B cell (primary cell): ENCODE measurements around the gene PHC2. TPM values are rescaled to one million over a fixed set of nuclear protein-coding genes. Genes with fewer than 3 reads are reported as not detected.

Experiments
- ATAC-seq: fragments of 200-7000 bp; cut with Tn5 transposase; one replicate; pipeline ENCODE4 v1.10.0; 2021; ENCODE audit warnings: low read depth, mild to moderate bottlenecking, moderate number of reproducible peaks, moderate library complexity
- CTCF ChIA-PET: fragments of 350-600 bp; sonication (Branson Sonifier 250); formaldehyde crosslinking; loops from one replicate; lab custom pipeline; 2021; ENCODE audit warnings: antibody characterized with exemption, inconsistent platforms; lab: Charles Lee
- POLR2A ChIA-PET: fragments of 350-600 bp; sonication (Branson Sonifier 250); formaldehyde crosslinking; loops from one replicate; lab custom pipeline; 2021; ENCODE audit warnings: antibody characterized with exemption; lab: Charles Lee
- DNase-seq: peaks from one replicate; pipeline ENCODE4 v3.0.0; 2013
- H2AFZ ChIP-seq: 2 replicates; pipeline ENCODE4 v1.6.1; 2012; ENCODE audit warnings: mild to moderate bottlenecking, low read depth, low read length; ENCODE audit not compliant: insufficient read depth, poor library complexity, severe bottlenecking
- H3K27ac ChIP-seq, 2 donors: 1 replicate in 1 of 2; 2 replicates in 1 of 2; pipeline ENCODE4 v1.5.1; 2012 to 2013; ENCODE audit warnings: low read length in 2 of 2, mild to moderate bottlenecking in 2 of 2, moderate library complexity in 1 of 2
- H3K27me3 ChIP-seq, 4 experiments: fragments of 200-600 bp in 1 of 4; sonication (generic) in 1 of 4; replicated peaks in 1 of 4; 1 replicate in 2 of 4; 2 replicates in 2 of 4; pipeline versions ENCODE4 v1.6.1 to v1.7.0; 2013 to 2016; ENCODE audit warnings: low read length in 3 of 4, mild to moderate bottlenecking in 2 of 4, mixed read lengths in 1 of 4, moderate library complexity in 1 of 4; ENCODE audit not compliant: insufficient read depth in 4 of 4, control insufficient read depth in 3 of 4; ENCODE audit errors: control extremely low read depth in 1 of 4
- H3K36me3 ChIP-seq, 2 experiments: replicated peaks in 1 of 2; 1 replicate in 1 of 2; 2 replicates in 1 of 2; pipeline versions ENCODE4 v1.6.1 to v1.7.1; 2013; ENCODE audit warnings: low read length in 1 of 2; ENCODE audit not compliant: insufficient read depth in 2 of 2, control insufficient read depth in 1 of 2; ENCODE audit errors: control extremely low read depth in 1 of 2, extremely low read depth in 1 of 2
- H3K4me1 ChIP-seq, 2 donors: fragments of 200-600 bp in 1 of 2; sonication (generic) in 1 of 2; 1 replicate in 1 of 2; 2 replicates in 1 of 2; pipeline versions ENCODE4 v1.5.1 to v1.6.1; 2013 to 2017; ENCODE audit warnings: low read length in 2 of 2; ENCODE audit not compliant: control insufficient read depth in 2 of 2, insufficient read depth in 2 of 2
- H3K4me2 ChIP-seq: replicated peaks from 2 replicates; pipeline ENCODE3; 2012; ENCODE audit warnings: mild to moderate bottlenecking, low read depth, low read length; ENCODE audit not compliant: poor library complexity, severe bottlenecking
- H3K4me3 ChIP-seq, 5 experiments: fragments of 200-600 bp in 1 of 5; sonication (generic) in 1 of 5; 1 replicate in 3 of 5; 2 replicates in 2 of 5; pipeline versions ENCODE4 v1.5.1 to v1.7.0; 2011 to 2016; ENCODE audit warnings: low read length in 4 of 5, mild to moderate bottlenecking in 4 of 5, low read depth in 2 of 5, control low read depth in 1 of 5, moderate library complexity in 1 of 5; ENCODE audit not compliant: insufficient read depth in 1 of 5; ENCODE audit errors: control extremely low read depth in 1 of 5, extremely low read depth in 1 of 5
- H3K79me2 ChIP-seq: fragments of 200-600 bp; sonication (generic); one replicate; pipeline ENCODE4 v1.6.0; 2016; ENCODE audit warnings: low read length; ENCODE audit not compliant: control insufficient read depth, insufficient read depth
- H3K9ac ChIP-seq: fragments of 200-600 bp; sonication (generic); 2 replicates; pipeline ENCODE4 v1.6.1; 2017; ENCODE audit warnings: mild to moderate bottlenecking, low read length, moderate library complexity
- H3K9me3 ChIP-seq, 3 donors: one replicate each; pipeline versions ENCODE4 v1.6.1 to v1.7.1; 2013; ENCODE audit warnings: low read length in 2 of 3; ENCODE audit not compliant: control insufficient read depth in 2 of 3, insufficient read depth in 1 of 3; ENCODE audit errors: control extremely low read depth in 1 of 3
- H4K20me1 ChIP-seq: 2 replicates; pipeline ENCODE4 v1.6.0; 2012; ENCODE audit warnings: mild to moderate bottlenecking, low read length; ENCODE audit not compliant: insufficient read depth, control insufficient read depth, poor library complexity, severe bottlenecking
- H3K27ac Mint-ChIP-seq: one replicate; pipeline ENCODE4 v1.8.0; 2021; ENCODE audit warnings: mixed read lengths
- H3K27me3 Mint-ChIP-seq: one replicate; pipeline ENCODE4 v1.8.0; 2021; ENCODE audit warnings: mixed read lengths
- H3K4me1 Mint-ChIP-seq: one replicate; pipeline ENCODE4 v1.8.0; 2021; ENCODE audit warnings: mixed read lengths
- H3K4me3 Mint-ChIP-seq: one replicate; pipeline ENCODE4 v1.8.0; 2021; ENCODE audit warnings: mixed read lengths
- H3K9me3 Mint-ChIP-seq: one replicate; pipeline ENCODE4 v1.8.0; 2022; ENCODE audit warnings: mixed read lengths; ENCODE audit not compliant: insufficient read depth
- CTCF ChIP-seq: fragments of 200-600 bp; IDR thresholded peaks from one replicate; pipeline ENCODE4 v1.8.0; 2022; ENCODE audit warnings: antibody characterized with exemption, mild to moderate bottlenecking
- EZH2 ChIP-seq: IDR thresholded peaks from 2 replicates; pipeline ENCODE4 v1.6.1; 2012; ENCODE audit warnings: borderline replicate concordance, low read depth, mild to moderate bottlenecking, moderate library complexity, low read length; ENCODE audit not compliant: insufficient read depth, poor library complexity, severe bottlenecking
- WGBS: methylation state at CpG from one replicate; pipeline ENCODE4 v1.1.5; 2013; ENCODE audit warnings: missing lambda C conversion rate; ENCODE audit not compliant: insufficient coverage; 5-methylcytosine and 5-hydroxymethylcytosine counted together
- intact Hi-C: fragments of 100-400 bp; cut with micrococcal nuclease; formaldehyde crosslinking; loops from one replicate; pipeline ENCODE4 v1.10.0; 2022
- polyA plus RNA-seq: library from polyadenylated mRNA; depleted of rRNA; stranded (reverse); fragments of >200 nt; gene quantifications from 2 replicates; pipeline ENCODE4 v1.2.3, GENCODE V29; 2012
- total RNA-seq, 2 donors: library from RNA; stranded (reverse); fragments of 120-200 nt in 1 of 2; gene quantifications; 1 replicate in 1 of 2; 2 replicates in 1 of 2; pipeline versions ENCODE4 v1.2.3 to v1.2.4, GENCODE V29; 2013 to 2022

PHC2 gene
- total and polyA plus RNA-seq, 2 donors (not counting 1 experiment from before 2014, with no cell fraction given): 23.1 to 23.4 TPM

GRCh38 chr1:33370301-33370700 is 60.6 kb downstream of the PHC2 start:
- ChIA-PET CTCF (interaction anchor here (0.7 to 10.4 kb wide), 4 partner anchors 9 to 100 kb away, joined by 3 to 148 read pairs (median 22); partner anchors contain the start of gene ZSCAN20), POLR2A (interaction anchor here (0.5 kb wide), 1 partner anchor 314 kb away, joined by 3 read pairs; no protein-coding TSS in a partner anchor)
- no peak for DNase-seq
- Histone ChIP-seq H3K4me1 (peaks cover 4 to 5% of the 10 kb centered on the region in 2 donors), H3K9me3 (no peaks in the 10 kb centered on the region), H3K27ac (no peak overlapping the region), H3K4me3 (no peak overlapping the region), H4K20me1 (no peaks in the 10 kb centered on the region), H3K27me3 (peaks cover 0 to 10% (median 3%) of the 10 kb centered on the region in 4 experiments), H3K4me2 (no peak overlapping the region), H2AFZ (no peak overlapping the region), H3K79me2 (no peaks in the 10 kb centered on the region), H3K9ac (no peak overlapping the region), H3K36me3 (no peaks in the 10 kb centered on the region)
- 100% methylated on average over 2 of the region's 4 CpGs for WGBS
- ATAC-seq: no peak
- Mint-ChIP-seq H3K27ac (no peak overlapping the region), H3K4me1 (no peaks in the 10 kb centered on the region), H3K4me3 (no peak overlapping the region), H3K27me3 (peaks cover 22% of the 10 kb centered on the region), H3K9me3 (no peaks in the 10 kb centered on the region)
- intact Hi-C loops: no loop called here
- TF ChIP-seq CTCF: no peak
- TF ChIP-seq EZH2: no peak

GRCh38 chr1:33369764-33370163 is 61.1 kb downstream of the PHC2 start:
- H3K79me2 ChIP-seq: no peaks in the 10 kb centered on the region
- no peak for ATAC-seq
- H2AFZ ChIP-seq: no peak overlapping the region
- ChIA-PET POLR2A (no interaction called here), CTCF (interaction anchor here (0.9 to 10.4 kb wide), 5 partner anchors 10 to 257 kb away, joined by 3 to 148 read pairs (median 4); partner anchors contain the start of gene ZSCAN20)
- peaks cover 4 to 5% of the 10 kb centered on the region in 2 donors for H3K4me1 ChIP-seq
- no peak overlapping the region for H3K27ac ChIP-seq
- peaks cover 0 to 10% (median 3%) of the 10 kb centered on the region in 4 experiments for H3K27me3 ChIP-seq
- intact Hi-C loops: no loop called here
- H4K20me1 ChIP-seq: no peaks in the 10 kb centered on the region
- Mint-ChIP-seq H3K27ac (no peak overlapping the region), H3K4me3 (no peak overlapping the region), H3K27me3 (peaks cover 22% of the 10 kb centered on the region), H3K4me1 (no peaks in the 10 kb centered on the region), H3K9me3 (no peaks in the 10 kb centered on the region)
- H3K4me2 ChIP-seq: no peak overlapping the region
- DNase-seq: no peak
- WGBS: 76% methylated on average over 2 of the region's 2 CpGs
- TF ChIP-seq CTCF: no peak
- TF ChIP-seq EZH2: no peak
- no peak overlapping the region for H3K9ac ChIP-seq
- H3K9me3 ChIP-seq: no peaks in the 10 kb centered on the region
- H3K4me3 ChIP-seq: no peak overlapping the region
- no peaks in the 10 kb centered on the region for H3K36me3 ChIP-seq
